Measurements from ENCODE around the gene ABCF2. TPM values are rescaled to one million over a fixed set of nuclear protein-coding genes. Genes with fewer than 3 reads are reported as not detected.

The ABCF2 gene
- total and polyA plus RNA-seq, 2 donors (not counting 1 experiment from before 2014, with no cell fraction given), result 16.1 to 30.2 TPM

GRCh38 chr7:151248346-151249033 lies 21.5 kb upstream of the ABCF2 start, which contains the start of gene SMARCD3:
SMARCD3 (minus strand) TSS chr7:151248694; CDS start chr7:151248562, 132 bp downstream.
- H2AFZ ChIP-seq (ENCODE audit: insufficient read depth, low read depth, low read length, poor library complexity, severe bottlenecking), result peak within 1 kb of the TSS; percentile 82
- peak within 1 kb of the TSS; percentile 61 for H3K9ac ChIP-seq (ENCODE audit: low read length)
- 1% methylated on average over 66 of the region's 71 CpGs for WGBS (ENCODE audit: insufficient coverage)
- ATAC-seq (ENCODE audit: low read depth) (peak; percentile 23), DNase-seq (peak; percentile 72)
- no peaks in the 10 kb centered on the region for H4K20me1 ChIP-seq (ENCODE audit: control insufficient read depth, insufficient read depth, low read length, poor library complexity, severe bottlenecking)
- ChIA-PET CTCF (interaction anchor here (0.7 kb wide), 1 partner anchor 84 kb away, joined by 3 read pairs; no protein-coding TSS in a partner anchor), POLR2A (interaction anchor here (0.5 to 0.7 kb wide), 3 partner anchors 164 to 1479 kb away, joined by 3 to 6 read pairs (median 5); no protein-coding TSS in a partner anchor)
- no peak within 1 kb of the TSS for H3K27ac ChIP-seq (ENCODE audit: low read length in 2 of 2)
- Mint-ChIP-seq H3K4me3 (peak within 1 kb of the TSS; percentile 86), H3K27ac (peak within 1 kb of the TSS; percentile 74), H3K4me1 (peaks cover 53% of the 10 kb centered on the region), H3K27me3 (peaks cover 32% of the 10 kb centered on the region), H3K9me3 (ENCODE audit: insufficient read depth) (no peaks in the 10 kb centered on the region)
- peaks cover 0 to 79% (median 30%) of the 10 kb centered on the region in 4 experiments for H3K27me3 ChIP-seq (replicated peaks in 1 of 4; ENCODE audit: control extremely low read depth in 1 of 4, control insufficient read depth in 3 of 4, insufficient read depth in 4 of 4, low read length in 3 of 4)
- H3K4me1 ChIP-seq (ENCODE audit: control insufficient read depth in 2 of 2, insufficient read depth in 2 of 2, low read length in 2 of 2), result peaks cover 45 to 53% of the 10 kb centered on the region in 2 donors
- peak within 1 kb of the TSS in 4 of 5 experiments; percentile 45 to 69 (median 54) for H3K4me3 ChIP-seq (ENCODE audit: control extremely low read depth in 1 of 5, extremely low read depth in 1 of 5, insufficient read depth in 1 of 5, low read depth in 2 of 5, low read length in 4 of 5)
- H3K4me2 ChIP-seq (replicated peaks; ENCODE audit: low read depth, low read length, poor library complexity, severe bottlenecking), result peak within 1 kb of the TSS; percentile 98
- H3K36me3 ChIP-seq (replicated peaks in 1 of 2; ENCODE audit: control extremely low read depth in 1 of 2, control insufficient read depth in 1 of 2, extremely low read depth in 1 of 2, insufficient read depth in 2 of 2, low read length in 1 of 2), result no peaks in the 10 kb centered on the region
- H3K9me3 ChIP-seq (ENCODE audit: control extremely low read depth in 1 of 3, control insufficient read depth in 2 of 3, insufficient read depth in 1 of 3, low read length in 2 of 3), result peaks cover 0 to 19% (median 0%) of the 10 kb centered on the region in 3 donors
- TF ChIP-seq EZH2 (IDR thresholded peaks at IDR 0.05; ENCODE audit: borderline replicate concordance, insufficient read depth, low read depth, low read length, poor library complexity, severe bottlenecking) (no peak), CTCF (IDR thresholded peaks at IDR 0.05) (no peak)
- intact Hi-C loops (cut with micrococcal nuclease), result loop anchor here (2.0 to 5.0 kb wide), 3 partner anchors 54 to 384 kb away; partner anchors contain the start of gene NUB1
- no peaks in the 10 kb centered on the region for H3K79me2 ChIP-seq (ENCODE audit: control insufficient read depth, insufficient read depth, low read length)
